Pancreas (tissue), 10 donors: ENCODE data around the gene IFI27L1. TPM values are rescaled to one million over a fixed set of nuclear protein-coding genes. Genes with fewer than 3 reads are reported as not detected.

Experiments used
- ATAC-seq, 4 donors: fragments of 200-7000 bp; cut with Tn5 transposase; one replicate each; pipeline versions ENCODE4 v1.8.0 to v1.9.1; 2020; ENCODE audit warnings: mild to moderate bottlenecking in 4 of 4, moderate library complexity in 4 of 4
- DNase-seq, 6 donors: peaks; one replicate each; pipeline ENCODE4 v3.0.0-alpha.2; 2020
- FAIRE-seq: peaks from 2 replicates; lab custom pipeline; 2012; peaks lifted over from hg19 to GRCh38; lab: Jason Lieb, UNC
- H3K27ac ChIP-seq, 4 donors: fragments of 200-600 bp; sonication (generic); 1 replicate in 3 of 4; 2 replicates in 1 of 4; pipeline versions ENCODE4 v1.5.0 to v1.8.0; 2020
- H3K27me3 ChIP-seq, 4 donors: fragments of 200-600 bp; one replicate each; pipeline ENCODE4 v1.8.0; 2021
- H3K36me3 ChIP-seq, 3 donors: fragments of 200-600 bp; sonication (generic) in 1 of 3; one replicate each; pipeline versions ENCODE4 v1.5.0 to v1.8.0; 2020 to 2021
- H3K4me1 ChIP-seq, 3 donors: fragments of 200-600 bp; one replicate each; pipeline ENCODE4 v1.8.0; 2021
- H3K4me3 ChIP-seq, 4 donors: fragments of 200-600 bp; sonication (generic) in 2 of 4; one replicate each; pipeline versions ENCODE4 v1.5.0 to v1.8.0; 2020 to 2021
- H3K9me3 ChIP-seq, 4 donors: fragments of 200-600 bp; one replicate each; pipeline ENCODE4 v1.8.0; 2021
- CTCF ChIP-seq, 4 donors: fragments of 200-600 bp; sonication (generic) in 3 of 4; IDR thresholded peaks; one replicate each; pipeline versions ENCODE4 v1.5.0 to v1.8.0; 2021; ENCODE audit warnings: antibody characterized with exemption in 4 of 4
- WGBS, 2 donors: extraction: QIAGEN DNeasy Blood & Tissue Kit; methylation state at CpG; one replicate each; pipeline ENCODE4 v1.1.7; 2013; 5-methylcytosine and 5-hydroxymethylcytosine counted together
- intact Hi-C, 3 donors: fragments of 100-400 bp; cut with DNase I; formaldehyde crosslinking; loops; one replicate each; pipeline versions ENCODE4 v1.11.1 to v1.14.2; 2022
- polyA plus RNA-seq, 2 donors: library from polyadenylated mRNA; stranded (reverse); fragments of 200-250 nt; gene quantifications; one replicate each; pipeline ENCODE4 v1.2.3, GENCODE V29; 2013
- total RNA-seq, 6 donors: library from RNA; stranded (reverse); fragmentation: NEBNext Ultra II Directional in 4 of 6; extraction: Animal tissue kit (Norgen Biotek cat#: 25700) in 4 of 6; gene quantifications; one replicate each; pipeline versions ENCODE4 v1.2.1 to v1.2.4, GENCODE V29; 2021 to 2023
- donor health status: healthy with polysubstance abuse.
- donor health status: DM: no; HTN: no; CAD: no; lungs with moderate emphysema.
- donor health status: DM: no; HTN: no; CAD: no.
- donor health status: control.
- donor health status: control.
- donor health status: Bipolar disorder and iron deficiency.
- donor health status: DM: yes; HTN: yes; CAD: no.
- donor health status: DM: no; HTN: no; CAD: no.
- donor health status: DM: no; HTN: no; CAD: no.
- donor health status: DM: yes; HTN: yes; CAD: no.

The IFI27L1 gene
- total and polyA plus RNA-seq, 8 donors, result 3.8 to 14.3 (median 7.7) TPM

- no peak overlapping the region for H3K27ac ChIP-seq
- peak in 1 of 6 donors; percentile 69 for DNase-seq
- TF ChIP-seq CTCF (IDR thresholded peaks at IDR 0.05), result no peak
- H3K9me3 ChIP-seq, result no peaks in the 10 kb centered on the region
- H3K36me3 ChIP-seq, result peaks cover 0 to 3% (median 0%) of the 10 kb centered on the region in 3 donors
- ATAC-seq, result no peak
- FAIRE-seq, result no peak
- H3K4me3 ChIP-seq, result no peak overlapping the region
- intact Hi-C loops, result no loop called here
- 77 to 78% methylated on average over 13 of the region's 13 CpGs for WGBS, 2 donors
- H3K4me1 ChIP-seq, result no peaks in the 10 kb centered on the region
- H3K27me3 ChIP-seq, result no peaks in the 10 kb centered on the region
Measured at GRCh38 chr14:94040796-94041195, 40.3 kb upstream of the IFI27L1 start.

GRCh38 chr14:94041551-94042346 lies 39.4 kb upstream of the IFI27L1 start:
- Histone ChIP-seq H3K27ac (no peak overlapping the region), H3K27me3 (no peaks in the 10 kb centered on the region), H3K36me3 (peaks cover 0 to 12% (median 1%) of the 10 kb centered on the region in 3 donors), H3K4me1 (no peaks in the 10 kb centered on the region), H3K9me3 (no peaks in the 10 kb centered on the region), H3K4me3 (no peak overlapping the region)
- ATAC-seq (peak in 3 of 4 donors; percentile 28 to 66 (median 56)), FAIRE-seq (no peak), DNase-seq (no peak)
- WGBS, 2 donors, result 71 to 78% methylated on average over 18 of the region's 18 CpGs
- TF ChIP-seq CTCF (IDR thresholded peaks at IDR 0.05), result no peak
- intact Hi-C loops, result no loop called here

DNA sequence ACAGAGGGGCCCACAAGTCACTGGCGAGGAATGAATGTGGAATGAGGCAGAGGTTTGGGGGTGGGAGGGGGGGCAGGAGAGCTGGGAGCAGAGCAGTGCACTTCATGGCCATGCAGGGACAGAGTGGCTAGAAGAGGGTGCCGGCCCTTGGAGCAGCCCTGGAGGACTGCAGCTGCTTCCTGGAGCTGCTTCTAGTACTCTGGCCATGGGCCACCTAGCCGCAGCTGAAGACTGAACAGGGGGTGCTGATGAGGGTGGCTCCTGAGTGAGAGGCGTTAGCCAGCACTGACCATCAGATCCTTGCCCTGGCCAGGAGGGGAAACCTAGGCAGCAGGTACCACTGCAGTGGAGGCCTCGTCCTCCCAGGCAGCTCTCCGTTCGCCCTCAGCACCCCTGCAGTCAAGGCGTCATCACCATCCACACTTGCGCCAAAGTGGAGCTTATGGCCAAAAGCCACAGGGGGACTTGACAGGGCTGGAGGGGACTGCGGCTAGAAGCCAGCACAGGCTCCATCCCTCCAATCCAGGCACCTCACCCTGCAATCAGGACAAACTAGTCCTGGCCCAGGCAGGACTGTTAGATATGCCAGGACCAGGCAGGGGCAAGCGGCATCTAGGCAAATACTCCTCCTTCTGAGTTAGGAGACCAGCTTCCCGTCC lies 38.5 kb upstream of the IFI27L1 start:
- FAIRE-seq (no peak), ATAC-seq (peak in 1 of 4 donors; percentile 40), DNase-seq (no peak)
- Histone ChIP-seq H3K36me3 (peaks cover 0 to 21% (median 7%) of the 10 kb centered on the region in 3 donors), H3K4me3 (no peak overlapping the region), H3K27ac (no peak overlapping the region), H3K27me3 (no peaks in the 10 kb centered on the region), H3K9me3 (no peaks in the 10 kb centered on the region), H3K4me1 (no peaks in the 10 kb centered on the region)
- TF ChIP-seq CTCF (IDR thresholded peaks at IDR 0.05), result no peak
- 72 to 75% methylated on average over 12 of the region's 12 CpGs for WGBS, 2 donors
- intact Hi-C loops, result no loop called here

- ATAC-seq, result no peak
- 82 to 83% methylated on average over 13 of the region's 13 CpGs for WGBS, 2 donors
Measured at GRCh38 chr14:94043111-94043755, 37.9 kb upstream of the IFI27L1 start.

More at GRCh38 chr14:94043111-94043755, 37.9 kb upstream of the IFI27L1 start:
- Histone ChIP-seq H3K36me3 (peaks cover 0 to 27% (median 11%) of the 10 kb centered on the region in 3 donors), H3K27me3 (no peaks in the 10 kb centered on the region), H3K27ac (no peak overlapping the region), H3K9me3 (no peaks in the 10 kb centered on the region), H3K4me1 (no peaks in the 10 kb centered on the region), H3K4me3 (no peak overlapping the region)
- FAIRE-seq, result no peak
- intact Hi-C loops, result no loop called here
- DNase-seq, result peak in 1 of 6 donors; percentile 51
- TF ChIP-seq CTCF (IDR thresholded peaks at IDR 0.05), result no peak
